Medulla oblongata (tissue), 1 donor: Measurements from ENCODE around the gene FAM124A.
A peak's percentile ranks its signal among the peaks of the same experiment; 100 is the strongest.

Experiments used
- DNase-seq: peaks from one replicate; pipeline ENCODE4 v3.0.0-alpha.2; 2015; ENCODE audit errors: extremely low spot score

FAM124A gene

GRCh38 chr13:51305271-51305967 lies 83.2 kb downstream of the FAM124A start:
- no peak for DNase-seq

DNA sequence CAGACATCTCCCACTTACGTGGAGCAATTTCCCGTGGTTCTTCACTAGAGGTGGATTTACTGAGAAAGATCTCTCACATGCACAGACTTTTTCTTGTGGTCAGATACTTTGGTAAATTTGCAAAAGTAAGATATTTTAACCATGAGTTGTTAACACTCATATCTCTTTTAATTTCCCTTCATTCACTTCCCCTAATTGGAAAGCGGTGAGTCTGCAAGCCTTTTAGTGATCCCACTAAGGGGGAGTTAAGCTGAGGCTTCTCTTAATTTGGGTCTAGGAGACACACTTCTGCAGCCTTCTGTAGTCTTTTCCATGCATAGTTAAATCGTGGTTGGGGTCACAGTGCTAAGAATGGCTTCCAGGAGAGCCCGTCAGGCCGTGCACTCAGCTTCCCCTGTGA lies 86.6 kb downstream of the FAM124A start:
- no peak for DNase-seq

GRCh38 chr13:51311231-51311630 lies 89.0 kb downstream of the FAM124A start:
- DNase-seq = no peak

DNA sequence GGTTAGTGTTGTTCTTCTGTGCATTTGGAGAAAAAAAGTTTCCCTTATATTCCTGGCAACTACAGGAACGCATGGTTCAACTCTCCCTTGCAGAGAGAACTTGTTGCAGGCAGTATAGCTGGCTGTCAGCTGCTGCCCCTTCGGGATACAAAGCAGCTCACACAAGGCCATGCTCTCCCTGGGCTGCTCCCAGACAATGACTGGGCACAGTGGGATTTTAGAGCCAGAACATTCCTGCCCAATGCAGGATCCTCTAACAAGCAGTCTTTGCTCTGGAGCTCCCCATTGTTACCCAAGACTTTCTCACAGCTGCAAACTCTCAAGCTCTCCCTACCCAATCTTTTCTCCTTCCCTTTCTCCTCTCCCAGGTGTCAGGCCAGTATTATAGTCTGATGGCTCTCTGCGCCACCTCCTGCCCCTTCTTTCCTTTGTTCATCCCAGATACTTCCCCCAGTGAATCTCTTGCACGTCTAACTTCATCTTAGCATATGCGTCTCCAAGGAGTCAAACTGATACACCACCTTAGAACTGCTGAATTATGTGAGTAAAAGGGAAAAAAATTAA lies 89.8 kb downstream of the FAM124A start:
- DNase-seq = peak; percentile 69

DNA sequence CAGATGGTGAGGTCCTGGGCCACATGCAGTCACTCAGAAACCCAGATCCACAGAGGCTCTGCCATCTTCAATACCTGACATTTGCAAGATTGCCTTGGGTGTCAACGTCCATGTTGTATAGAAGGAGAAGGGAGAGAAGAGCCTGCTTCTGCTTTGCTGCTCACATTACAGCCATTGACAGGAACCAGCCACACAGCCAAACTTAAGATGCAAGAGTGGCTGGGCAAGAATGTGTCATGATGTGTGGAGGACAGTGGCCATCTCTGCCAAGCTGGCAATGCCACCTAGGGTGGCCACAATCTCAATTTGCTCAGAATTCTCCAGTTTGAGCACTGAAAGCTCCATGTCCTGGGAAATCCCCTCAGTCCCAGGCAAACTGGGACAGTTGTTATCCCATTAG lies 91.4 kb downstream of the FAM124A start:
- DNase-seq = no peak

GRCh38 chr13:51317262-51317661 lies 95.1 kb downstream of the FAM124A start:
- no peak for DNase-seq

DNA sequence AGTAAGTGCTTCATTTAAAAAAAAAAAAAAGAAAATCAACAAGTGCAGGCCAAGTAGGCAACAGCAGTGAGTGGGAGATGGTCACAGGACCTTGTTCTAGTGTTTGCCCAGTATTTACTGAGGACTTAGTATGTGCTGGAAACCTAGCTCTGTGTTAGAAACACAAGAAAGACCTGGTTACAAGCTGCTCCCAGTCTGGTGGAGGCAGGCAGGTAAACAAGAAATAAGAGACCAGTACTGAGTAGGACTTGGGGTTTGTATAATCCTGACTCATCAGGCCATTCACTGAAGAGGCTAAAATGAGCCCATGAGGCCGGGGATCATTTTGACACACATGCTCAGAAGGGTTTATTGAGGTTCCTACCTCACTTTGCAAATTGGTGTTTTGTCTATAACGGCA lies 95.8 kb downstream of the FAM124A start:
- no peak for DNase-seq

DNA sequence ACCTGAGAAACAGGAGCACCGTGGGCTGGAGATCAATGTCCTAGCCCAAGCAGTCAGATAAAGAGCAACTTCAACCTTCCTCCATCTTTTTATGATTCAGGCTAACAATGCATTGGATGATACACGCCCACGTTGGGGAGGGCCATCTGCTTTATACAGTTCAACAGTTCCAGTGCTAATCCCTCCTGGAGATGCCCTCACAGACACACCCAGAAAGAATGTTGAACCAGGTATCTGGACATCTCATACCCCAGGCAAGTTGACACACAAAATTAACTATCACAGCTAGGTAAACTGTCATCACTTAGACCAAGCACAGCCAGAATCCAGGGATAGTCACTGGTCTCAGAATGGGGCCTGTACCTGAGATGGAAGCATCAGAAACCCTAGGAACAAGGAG lies 96.7 kb downstream of the FAM124A start:
- DNase-seq = no peak

DNA sequence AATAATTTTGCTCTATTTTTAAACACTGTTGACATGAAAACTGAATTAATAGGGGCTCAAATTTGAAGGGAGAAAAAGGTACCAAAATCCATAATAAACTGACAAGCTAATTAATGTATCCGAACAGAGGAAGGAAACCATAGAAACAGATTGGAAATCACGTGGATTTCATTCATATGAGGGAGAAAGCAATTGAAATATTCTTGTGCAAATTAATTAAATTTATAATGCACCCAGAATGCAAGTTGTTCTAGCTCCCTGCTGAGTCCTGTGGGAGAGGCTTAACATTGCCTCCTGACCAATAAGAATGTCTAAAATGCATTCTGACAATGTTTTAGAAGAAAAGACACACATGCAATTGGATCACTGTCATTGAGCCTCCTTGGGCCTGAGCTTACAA lies 99.6 kb downstream of the FAM124A start:
- DNase-seq = no peak

DNA sequence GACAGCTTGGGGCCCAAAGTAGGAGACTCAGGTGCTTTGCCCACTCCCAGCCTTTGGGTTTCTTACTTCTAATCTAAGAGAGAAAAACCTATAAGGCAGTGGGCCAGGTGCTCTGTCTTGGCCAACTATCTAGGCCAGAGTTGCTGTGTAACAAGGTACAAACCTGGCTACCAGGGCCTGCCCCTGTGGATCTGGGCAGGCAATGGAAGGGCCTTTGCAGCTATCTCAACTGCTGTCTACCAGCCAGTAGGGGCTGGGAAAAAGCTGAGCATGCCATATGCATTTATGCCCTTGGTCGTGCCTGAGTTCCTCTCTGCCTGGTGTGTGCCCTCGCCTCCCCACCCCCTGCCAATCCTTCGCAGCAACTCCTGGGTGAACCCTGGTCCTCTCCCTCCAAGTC lies 100.6 kb downstream of the FAM124A start:
- no peak for DNase-seq

DNA sequence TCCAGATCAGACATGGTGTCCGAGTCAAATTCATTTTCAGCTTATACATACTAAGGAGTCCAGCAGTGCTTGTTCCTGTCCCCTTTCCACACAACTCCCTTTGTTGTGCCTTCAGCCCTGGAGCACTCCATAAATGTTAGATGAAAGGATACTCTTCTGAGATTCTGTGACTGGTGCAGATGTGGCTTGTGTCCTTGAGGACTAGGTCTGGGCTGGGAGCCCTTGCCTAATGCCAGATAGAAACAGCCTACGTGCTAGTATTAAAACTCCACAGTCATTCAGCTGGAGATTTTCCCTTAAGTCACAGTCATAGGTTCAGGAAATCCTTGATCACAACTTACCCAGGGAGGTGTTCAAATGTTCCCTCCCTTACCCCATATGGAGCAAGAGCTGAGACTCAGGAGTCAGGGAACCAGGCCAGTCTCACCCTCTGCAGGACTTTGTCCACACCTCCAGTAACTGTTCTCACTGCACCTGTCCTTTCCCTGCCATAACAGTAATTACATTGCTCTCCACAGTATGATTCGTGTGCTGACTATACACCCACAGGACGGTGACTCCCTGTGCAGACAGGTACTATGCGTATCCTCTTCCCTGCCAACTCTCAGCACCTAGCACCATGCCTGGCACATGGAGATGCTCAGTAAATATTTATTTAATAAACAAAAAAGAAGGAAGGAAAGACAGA lies 101.8 kb downstream of the FAM124A start:
- DNase-seq = no peak

GRCh38 chr13:51324714-51325420 lies 102.7 kb downstream of the FAM124A start:
- peak; percentile 44 for DNase-seq

DNA sequence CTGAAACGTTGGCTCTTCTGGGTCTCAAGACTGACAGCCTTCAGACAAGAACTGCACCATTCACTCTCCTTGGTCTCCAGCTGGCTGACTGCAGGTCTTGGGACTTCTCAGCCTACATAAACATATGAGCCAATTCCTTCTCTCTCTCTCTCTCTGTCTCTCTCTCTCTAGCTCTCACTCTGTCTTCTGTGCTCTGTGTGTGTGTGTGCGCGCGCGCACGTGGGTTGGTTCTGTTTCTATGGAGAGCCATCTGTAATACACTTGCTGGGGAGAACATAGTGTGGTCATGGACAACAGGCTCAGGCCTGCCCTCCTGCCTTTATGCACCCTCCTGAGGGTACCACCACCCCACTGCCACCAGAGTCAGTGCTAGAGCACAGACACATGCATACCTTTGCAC lies 103.6 kb downstream of the FAM124A start:
- no peak for DNase-seq

- no peak for DNase-seq
These were observed 104.6 kb downstream of the FAM124A start for GRCh38 chr13:51326777-51327176.

DNA sequence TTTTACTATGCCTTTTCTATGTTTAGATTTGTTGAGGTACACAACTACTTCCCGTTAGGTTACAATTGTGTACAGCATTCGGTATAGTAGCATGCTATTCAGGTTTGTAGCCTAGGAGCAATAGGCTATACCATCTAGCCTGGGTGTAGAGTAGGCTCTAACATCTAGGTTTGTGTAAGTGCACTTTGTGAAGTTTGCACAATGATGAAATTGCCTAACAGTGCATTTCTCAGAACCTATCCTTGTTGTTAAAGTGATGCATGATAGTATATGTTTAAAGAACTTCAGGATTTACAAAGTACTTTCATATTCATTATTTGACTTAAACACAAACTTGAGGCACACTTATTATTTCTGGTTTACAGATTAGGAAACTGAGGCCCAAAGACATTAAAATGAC lies 105.8 kb downstream of the FAM124A start:
- DNase-seq = no peak

- DNase-seq = no peak
These were observed 106.3 kb downstream of the FAM124A start for GRCh38 chr13:51328488-51328887.

DNA sequence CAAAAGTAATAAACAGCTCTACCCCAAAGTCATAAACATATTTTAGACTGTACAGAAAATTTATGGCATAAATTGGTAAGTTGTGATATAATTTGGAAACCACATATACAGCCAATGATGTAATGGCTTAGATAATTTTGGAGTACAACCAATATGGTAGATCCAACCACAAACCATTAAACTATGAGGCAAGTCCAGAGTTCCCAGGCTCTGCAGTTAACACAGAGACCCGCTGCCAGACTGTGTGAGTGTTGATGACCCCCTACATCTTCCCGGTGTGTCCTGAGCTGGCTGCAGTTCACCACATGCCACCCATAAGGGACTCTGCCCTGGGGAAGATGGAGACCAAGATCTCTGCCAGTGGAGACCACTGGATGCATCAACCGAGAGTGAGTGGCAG lies 107.4 kb downstream of the FAM124A start:
- no peak for DNase-seq

- no peak for DNase-seq
These were observed 108.6 kb downstream of the FAM124A start for GRCh38 chr13:51330791-51331190.

GRCh38 chr13:51331354-51331861 lies 109.2 kb downstream of the FAM124A start:
- no peak for DNase-seq

DNA sequence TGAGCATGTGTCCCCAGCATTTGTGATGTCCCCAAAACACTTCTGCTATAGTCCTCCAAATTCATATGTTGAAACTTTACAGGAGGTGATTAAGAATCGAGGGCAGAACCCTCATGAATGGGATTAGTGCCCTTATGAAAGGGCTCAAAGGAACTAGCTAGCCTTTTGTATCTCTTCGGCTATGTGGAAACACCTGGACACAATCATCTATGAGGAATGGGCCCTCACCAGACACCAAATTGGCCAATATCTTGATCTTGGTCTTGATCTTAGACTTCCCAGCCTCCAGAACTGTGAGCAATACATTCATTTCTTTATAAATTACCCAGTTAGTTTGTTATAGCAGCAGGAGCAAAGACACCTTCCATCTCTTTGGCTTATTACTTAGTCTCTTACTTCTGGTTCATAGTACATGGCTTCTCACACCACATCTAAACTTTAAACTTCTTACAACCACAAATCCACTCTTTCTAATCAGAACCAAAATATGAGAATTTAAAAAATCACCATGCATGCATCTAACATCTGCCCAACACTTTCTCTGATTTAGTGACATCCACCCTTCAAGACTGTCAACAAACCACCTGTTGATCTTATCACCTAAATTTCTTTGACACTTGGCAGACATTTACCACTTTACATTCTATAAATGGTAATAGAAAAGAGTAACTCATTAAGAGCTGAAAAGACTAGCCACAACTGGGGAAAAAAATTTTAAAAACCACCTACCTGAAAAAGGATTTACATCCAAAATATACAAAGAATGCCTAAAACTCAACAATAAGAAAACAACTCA lies 110.6 kb downstream of the FAM124A start:
- DNase-seq = no peak

DNA sequence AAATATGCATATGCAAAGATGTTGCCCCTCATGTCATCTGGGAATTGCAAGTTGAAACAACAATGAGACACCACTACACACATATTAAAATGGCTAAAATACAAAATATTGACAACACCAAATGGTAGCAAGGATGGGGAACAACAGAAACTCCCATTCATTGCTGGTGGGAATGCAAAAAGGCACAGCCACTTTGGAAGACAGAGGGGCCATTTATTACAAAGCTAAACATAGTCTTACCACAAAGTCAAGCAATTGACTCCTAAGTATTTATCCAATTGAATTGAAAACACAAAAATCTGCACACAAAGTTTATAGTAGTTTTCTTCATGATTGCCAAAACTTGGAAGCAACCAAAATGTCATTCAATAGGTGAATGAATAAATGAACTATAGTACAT lies 111.2 kb downstream of the FAM124A start:
- DNase-seq = no peak

- no peak for DNase-seq
These were observed 111.6 kb downstream of the FAM124A start for GRCh38 chr13:51333826-51334225.
